GM18517 (cell line): ENCODE data around the gene ANO9.
"Not testable (repeated sequence)": the region's sequence is repeated elsewhere in the genome, so short reads cannot be mapped to it uniquely, and the experiment has no call there.

Experiments
- ATAC-seq: cut with Tn5 transposase; IDR thresholded peaks from one replicate; pipeline ENCODE4 v1.9.1; 2021; ENCODE audit warnings: mild to moderate bottlenecking, moderate library complexity; ENCODE audit not compliant: unreplicated experiment

ANO9 gene

GRCh38 chr11:405323-405953, 36.4 kb downstream of the ANO9 start:
- ATAC-seq: no peak

DNA sequence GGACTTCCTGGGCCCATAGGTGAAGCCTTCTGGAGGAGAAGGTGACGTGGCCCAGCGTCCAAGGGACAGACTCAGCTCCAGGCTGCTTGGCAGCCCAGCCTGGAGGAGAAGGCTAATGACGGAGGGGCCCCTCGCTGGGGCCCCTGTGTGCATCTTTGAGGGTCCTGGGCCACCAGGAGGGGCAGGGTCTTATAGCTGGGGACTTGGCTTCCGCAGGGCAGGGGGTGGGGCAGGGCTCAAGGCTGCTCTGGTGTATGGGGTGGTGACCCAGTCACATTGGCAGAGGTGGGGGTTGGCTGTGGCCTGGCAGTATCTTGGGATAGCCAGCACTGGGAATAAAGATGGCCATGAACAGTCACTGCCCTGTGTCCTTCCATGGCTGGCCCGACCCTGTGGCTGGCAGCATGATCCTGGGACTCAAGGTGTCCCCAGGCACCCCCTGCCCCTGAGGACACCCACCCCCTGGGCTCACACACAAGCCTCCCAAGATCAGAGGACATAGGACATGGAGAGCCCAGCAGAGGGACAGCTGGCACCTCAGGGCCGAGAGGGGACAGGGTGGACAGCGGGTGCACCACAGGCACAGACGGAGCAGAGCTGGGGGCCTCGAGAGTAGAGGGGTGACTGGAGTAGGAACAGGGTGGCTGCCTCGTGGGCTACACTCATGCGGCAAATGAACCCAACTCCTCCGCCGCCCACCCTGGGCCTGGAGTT, 37.1 kb downstream of the ANO9 start:
- ATAC-seq: no peak

GRCh38 chr11:403761-404431, 37.9 kb downstream of the ANO9 start:
- ATAC-seq: no peak

DNA sequence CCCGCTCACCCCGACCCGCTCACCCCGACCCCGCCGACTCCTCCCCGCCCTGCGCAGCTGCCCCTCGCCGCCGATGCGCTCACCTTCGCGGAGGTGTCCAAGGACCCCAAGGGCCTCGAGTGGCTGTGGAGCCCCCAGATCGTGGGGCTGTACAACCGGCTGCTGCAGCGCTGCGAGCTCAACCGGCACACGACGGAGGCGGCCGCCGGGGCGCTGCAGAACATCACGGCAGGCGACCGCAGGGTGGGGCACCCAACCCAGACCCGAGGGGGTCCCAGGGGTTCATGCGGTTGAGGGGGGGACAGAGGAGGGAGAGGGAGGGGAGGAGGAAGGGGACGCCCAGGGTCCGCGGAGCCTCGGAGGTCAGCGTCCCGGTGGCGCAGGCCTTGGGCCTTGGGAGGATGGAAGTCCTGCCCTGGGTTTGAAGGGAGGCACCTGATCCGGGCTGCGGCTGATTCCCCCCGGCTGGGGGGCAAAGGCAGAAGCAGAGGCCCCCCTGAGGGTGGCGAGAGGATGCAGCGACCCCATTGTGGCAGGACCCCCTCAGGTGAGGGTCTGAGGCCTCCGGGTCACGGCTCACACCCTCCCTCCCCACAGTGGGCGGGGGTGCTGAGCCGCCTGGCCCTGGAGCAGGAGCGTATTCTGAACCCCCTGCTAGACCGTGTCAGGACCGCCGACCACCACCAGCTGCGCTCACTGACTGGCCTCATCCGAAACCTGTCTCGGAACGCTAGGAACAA, 38.6 kb downstream of the ANO9 start:
- ATAC-seq: no peak

DNA sequence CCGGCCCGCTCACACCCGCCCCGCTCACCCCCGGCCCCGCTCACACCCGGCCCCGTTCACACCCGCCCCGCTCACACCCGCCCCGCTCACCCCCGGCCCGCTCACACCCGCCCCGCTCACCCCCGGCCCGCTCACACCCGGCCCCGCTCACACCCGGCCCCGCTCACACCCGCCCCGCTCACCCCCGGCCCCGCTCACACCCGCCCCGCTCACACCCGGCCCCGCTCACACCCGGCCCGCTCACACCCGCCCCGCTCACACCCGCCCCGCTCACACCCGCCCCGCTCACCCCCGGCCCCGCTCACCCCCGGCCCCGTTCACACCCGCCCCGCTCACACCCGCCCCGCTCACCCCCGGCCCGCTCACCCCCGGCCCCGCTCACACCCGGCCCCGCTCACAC, 40.6 kb downstream of the ANO9 start:
- not testable (repeated sequence) for ATAC-seq

DNA sequence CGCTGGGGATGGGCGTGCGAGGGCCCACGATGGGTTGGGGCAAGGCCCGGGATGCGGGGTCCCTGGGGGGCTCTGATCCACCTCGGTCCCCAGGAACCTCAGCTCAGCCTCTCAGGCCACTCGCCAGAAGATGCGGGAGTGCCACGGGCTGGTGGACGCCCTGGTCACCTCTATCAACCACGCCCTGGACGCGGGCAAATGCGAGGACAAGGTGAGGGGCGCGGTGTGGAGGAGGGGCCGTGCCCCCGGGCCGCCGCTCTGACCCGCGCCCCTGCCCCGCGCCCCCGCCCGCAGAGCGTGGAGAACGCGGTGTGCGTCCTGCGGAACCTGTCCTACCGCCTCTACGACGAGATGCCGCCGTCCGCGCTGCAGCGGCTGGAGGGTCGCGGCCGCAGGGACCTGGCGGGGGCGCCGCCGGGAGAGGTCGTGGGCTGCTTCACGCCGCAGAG, 41.5 kb downstream of the ANO9 start:
- ATAC-seq: no peak

- ATAC-seq: no peak
Measured at GRCh38 chr11:399731-400211, 42.0 kb downstream of the ANO9 start.

DNA sequence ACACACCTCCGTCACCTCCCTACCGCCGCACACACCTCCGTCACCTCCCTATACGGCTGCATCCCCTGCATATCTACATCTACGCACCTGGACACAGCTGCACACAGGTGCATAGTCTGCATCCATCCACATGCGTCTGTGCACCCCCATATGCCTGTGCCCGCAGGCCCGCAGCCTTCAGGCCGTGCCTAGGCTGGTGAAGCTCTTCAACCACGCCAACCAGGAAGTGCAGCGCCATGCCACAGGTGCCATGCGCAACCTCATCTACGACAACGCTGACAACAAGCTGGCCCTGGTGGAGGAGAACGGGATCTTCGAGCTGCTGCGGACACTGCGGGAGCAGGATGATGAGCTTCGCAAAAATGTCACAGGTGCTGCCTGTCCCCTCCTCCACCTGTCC, 43.0 kb downstream of the ANO9 start:
- no peak for ATAC-seq

- peak; percentile 56 for ATAC-seq
Measured at GRCh38 chr11:396948-397548, 44.8 kb downstream of the ANO9 start.

DNA sequence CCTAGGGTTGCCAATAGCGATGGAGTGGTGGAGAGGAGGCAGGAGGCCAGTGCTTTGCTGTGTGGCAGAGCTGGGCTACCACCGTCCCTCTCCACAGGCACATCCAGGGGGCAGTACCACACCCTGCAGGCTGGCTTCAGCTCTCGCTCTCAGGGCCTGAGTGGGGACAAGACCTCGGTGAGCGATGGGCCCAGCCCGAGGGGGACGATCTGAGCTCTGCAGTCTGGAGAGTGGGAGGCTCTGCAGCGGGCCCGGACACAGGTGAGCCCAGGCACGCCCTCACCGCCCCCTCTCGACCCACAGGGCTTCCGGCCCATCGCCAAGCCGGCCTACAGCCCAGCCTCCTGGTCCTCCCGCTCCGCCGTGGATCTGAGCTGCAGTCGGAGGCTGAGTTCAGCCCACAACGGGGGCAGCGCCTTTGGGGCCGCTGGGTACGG, 45.3 kb downstream of the ANO9 start:
- ATAC-seq: peak; percentile 35

GRCh38 chr11:395866-396265, 45.9 kb downstream of the ANO9 start:
- ATAC-seq: no peak

DNA sequence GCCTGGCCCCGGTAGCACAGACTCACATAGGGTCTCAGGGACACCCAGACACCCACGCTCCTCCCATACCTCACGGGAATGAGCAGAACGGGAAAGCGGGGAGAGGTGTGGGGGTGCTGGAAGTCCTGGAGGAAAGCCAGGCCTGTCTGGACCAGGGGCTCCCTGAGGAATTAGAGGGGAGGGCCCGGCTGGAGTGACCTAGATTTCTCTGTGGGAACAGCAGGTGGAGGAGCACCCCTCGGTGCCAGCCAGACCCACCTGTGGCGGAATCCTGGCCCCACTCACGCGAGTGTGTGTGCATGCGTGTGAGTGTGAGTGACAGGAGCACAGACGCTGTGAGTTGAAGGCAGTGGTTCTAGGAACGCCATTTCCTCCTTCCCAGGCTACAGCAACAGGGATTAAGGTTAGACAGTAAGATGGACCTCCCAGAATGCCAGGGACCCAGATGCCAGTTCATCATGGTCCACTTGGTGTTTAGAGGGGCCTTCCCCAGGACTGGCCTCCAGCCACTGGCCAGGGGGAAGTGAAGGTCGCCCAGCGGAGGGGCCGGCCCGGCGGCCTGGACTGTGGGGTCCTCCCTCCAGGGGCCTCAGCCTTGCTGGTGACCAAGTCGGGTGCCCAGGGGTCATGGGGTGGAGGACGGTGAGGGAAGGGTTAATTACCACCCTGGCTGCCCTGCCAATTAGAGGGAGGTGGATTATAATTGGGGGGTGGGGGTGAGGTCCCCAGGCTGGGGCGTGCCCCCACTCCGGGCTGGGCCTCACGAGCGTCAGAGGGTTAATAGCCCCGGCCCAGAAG, 46.8 kb downstream of the ANO9 start:
- ATAC-seq: no peak

DNA sequence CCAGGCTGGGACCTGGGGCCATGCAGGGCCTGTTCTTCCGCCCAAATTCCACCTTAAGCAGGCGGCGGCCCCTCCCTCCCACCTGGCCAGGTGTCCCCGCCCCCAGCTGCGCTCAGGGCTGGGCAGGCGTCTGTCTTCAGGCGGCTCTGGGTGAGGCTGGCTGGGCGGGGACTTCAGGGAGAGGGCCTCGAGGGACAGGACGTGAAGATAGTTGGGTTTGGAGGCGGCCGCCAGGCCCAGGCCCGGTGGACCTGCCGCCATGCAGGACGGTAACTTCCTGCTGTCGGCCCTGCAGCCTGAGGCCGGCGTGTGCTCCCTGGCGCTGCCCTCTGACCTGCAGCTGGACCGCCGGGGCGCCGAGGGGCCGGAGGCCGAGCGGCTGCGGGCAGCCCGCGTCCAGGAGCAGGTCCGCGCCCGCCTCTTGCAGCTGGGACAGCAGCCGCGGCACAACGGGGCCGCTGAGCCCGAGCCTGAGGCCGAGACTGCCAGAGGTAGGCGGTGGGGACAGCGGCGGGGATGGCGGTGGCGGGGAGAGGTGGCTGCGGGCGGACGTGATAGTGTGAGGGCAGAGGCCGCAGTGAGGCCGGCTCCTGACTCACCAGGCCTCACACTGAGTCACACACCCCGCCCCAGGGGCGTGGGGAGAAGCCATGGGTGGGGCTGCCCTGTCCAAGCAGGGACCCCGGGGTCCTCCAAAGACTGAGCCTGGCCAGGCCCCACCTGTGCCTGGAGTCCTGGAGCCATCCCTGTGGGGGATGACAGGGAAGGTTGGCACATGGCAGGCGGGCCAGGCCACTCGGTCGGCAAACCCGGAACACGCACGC, 47.6 kb downstream of the ANO9 start, which contains the start of gene PKP3:
PKP3 (plus strand) TSS at position 176 of the 824 bp plus-strand sequence; CDS start at position 260, 84 bp downstream.
- ATAC-seq: no peak

- ATAC-seq: no peak
Measured at GRCh38 chr11:393219-394033, 48.4 kb downstream of the ANO9 start.

- ATAC-seq: no peak
Measured at GRCh38 chr11:392102-392777, 49.6 kb downstream of the ANO9 start.

GRCh38 chr11:391117-392017, 50.4 kb downstream of the ANO9 start:
- no peak for ATAC-seq

- ATAC-seq: no peak
Measured at GRCh38 chr11:390175-390574, 51.6 kb downstream of the ANO9 start.
